Measurements from ENCODE around the gene CCL4. TPM values are rescaled to one million over a fixed set of nuclear protein-coding genes. Genes with fewer than 3 reads are reported as not detected.
"Not testable (repeated sequence)": the region's sequence is repeated elsewhere in the genome, so short reads cannot be mapped to it uniquely, and the experiment has no call there.

CCL4 gene
- total RNA-seq, 1 donor from 2014 or later = not detected

DNA sequence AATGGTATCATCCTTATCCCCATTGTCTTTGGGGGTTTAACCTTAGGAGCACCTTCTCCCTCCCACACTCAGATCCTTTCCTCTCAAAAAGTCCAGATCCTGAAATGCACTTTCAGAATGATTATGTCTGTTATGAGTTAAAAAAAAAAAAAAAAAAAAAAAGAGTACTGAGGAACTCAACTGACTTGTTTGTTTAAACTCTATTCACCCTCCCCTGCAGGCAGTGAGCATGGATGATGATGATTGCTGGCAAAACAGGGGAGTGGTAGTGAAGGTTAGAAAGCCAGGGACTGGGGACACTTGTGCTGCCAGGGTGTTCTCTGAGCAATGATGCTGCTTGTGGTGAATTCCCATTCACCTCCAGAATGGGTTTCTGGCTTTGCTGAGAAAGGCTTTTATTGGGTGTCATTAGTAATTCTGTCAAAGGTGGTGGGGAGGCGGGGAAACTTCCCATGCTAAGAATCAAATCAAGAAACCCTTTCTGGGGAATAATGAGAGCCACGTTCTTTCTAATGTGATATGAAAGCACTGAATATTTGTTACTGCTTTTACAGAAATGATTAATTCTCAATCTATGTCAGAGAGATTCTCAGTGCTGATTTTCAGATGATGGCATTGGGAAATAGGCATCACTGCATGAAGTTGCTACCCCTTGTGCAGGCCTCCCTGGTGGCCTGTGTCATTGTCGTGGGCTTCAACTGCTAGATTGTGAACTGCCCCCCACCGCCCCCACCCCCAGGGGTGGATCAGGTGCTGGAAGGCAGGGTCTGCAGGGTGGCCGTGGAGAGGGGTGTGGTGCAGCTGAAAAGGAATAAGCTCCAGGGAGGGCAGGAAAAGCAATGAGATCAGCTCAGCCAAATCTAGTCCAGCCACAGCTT is 14.1 kb downstream of the CCL4 start:
- DNase-seq (ENCODE audit: low read depth in 2 of 2) = no peak

DNA sequence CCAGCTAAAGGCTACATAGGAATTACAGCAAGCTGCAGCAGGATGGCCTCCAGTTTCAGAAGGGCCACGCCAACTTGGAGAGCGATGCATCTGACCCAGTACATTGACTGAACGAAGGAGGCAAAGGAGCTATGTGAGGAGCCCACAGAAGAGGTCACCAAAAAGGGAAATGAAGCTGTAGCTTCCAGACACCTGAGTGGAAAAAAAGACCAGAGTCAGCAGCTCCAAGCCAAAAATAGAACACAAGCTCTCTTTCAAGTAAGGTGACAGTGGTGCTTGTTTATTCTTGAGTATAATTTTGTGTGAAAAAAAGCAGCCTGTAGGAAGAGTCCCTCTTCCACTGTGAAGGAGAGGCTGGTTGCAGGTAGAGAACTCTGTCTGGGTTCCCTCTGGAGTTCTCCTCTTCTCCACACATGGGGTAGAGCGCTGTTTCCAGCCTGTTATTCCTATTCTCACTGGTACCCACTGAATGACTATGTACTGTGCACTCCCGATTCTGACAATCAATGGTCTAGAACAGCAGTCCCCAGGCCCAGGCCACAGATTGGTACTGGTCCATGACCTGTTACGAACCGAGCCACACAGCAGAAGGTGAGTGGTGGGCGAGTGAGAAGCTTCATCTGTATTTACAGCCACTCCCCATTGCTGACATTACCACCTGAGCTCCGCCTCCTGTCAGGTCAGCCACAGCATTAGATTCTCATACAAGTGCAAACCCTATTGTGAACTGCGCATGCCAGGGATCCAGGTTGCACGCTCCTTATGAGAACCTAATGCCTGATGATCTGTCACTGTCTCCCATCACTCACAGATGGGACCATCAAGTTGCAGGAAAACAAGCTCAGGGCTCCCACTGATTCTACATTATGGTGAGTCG is 15.1 kb downstream of the CCL4 start:
- DNase-seq (ENCODE audit: low read depth in 2 of 2) = no peak

DNA sequence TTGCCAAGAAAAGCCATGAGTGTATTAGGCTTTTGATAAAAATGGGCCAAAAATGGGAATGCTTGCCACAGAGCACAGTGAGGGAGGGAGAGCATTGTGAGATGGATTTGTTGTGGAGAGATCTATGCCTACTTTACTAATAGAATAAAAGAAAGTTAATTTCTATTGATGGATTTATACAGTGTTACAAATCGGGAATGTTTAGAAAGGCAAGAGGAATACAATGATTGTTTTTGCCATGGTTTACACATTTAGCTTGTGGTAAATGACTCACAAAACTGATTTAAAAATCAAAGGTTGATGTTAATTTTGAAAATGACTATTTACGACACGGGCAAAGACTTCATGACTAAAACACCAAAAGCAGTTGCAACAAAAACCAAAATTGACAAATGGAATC is 16.6 kb downstream of the CCL4 start:
- DNase-seq (ENCODE audit: low read depth in 2 of 2) = no peak

DNA sequence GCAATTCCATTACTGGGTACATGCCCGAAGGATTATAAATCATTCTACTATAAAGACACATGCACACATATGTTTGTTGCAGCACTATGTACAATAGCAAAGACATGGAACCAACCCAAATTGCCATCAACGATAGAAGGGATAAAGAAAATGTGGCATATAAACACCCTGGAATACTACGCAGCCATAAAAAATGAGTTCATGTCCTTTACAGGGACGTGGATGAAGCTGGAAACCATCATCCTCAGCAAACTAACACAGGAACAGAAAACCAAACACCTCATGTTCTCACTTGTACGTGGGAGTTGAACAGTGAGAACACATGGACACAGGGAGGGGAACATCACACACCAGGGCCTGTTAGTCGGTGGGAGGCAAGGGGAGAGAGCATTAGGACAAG is 17.5 kb downstream of the CCL4 start:
- not testable (repeated sequence) for DNase-seq (ENCODE audit: low read depth in 2 of 2)

DNA sequence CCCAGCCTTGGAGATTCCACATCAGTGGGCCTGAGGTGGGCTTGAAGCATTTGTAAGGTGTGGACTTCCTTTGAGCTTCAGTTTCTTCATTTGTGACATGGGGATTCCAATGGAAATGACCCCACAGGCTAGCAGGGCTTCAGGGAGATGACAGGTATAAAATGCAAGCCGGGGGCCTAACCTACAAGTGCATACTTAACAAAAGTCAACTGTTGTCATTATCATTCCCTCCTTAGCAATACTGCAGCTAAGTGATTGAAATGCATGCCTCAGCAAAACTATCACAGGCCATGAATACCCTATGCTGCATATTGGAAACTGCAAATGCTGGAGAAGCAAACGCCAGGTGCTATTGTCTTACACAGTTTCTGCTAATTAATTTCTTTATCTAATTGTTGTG is 19.8 kb downstream of the CCL4 start:
- no peak for DNase-seq (ENCODE audit: low read depth in 2 of 2)

DNA sequence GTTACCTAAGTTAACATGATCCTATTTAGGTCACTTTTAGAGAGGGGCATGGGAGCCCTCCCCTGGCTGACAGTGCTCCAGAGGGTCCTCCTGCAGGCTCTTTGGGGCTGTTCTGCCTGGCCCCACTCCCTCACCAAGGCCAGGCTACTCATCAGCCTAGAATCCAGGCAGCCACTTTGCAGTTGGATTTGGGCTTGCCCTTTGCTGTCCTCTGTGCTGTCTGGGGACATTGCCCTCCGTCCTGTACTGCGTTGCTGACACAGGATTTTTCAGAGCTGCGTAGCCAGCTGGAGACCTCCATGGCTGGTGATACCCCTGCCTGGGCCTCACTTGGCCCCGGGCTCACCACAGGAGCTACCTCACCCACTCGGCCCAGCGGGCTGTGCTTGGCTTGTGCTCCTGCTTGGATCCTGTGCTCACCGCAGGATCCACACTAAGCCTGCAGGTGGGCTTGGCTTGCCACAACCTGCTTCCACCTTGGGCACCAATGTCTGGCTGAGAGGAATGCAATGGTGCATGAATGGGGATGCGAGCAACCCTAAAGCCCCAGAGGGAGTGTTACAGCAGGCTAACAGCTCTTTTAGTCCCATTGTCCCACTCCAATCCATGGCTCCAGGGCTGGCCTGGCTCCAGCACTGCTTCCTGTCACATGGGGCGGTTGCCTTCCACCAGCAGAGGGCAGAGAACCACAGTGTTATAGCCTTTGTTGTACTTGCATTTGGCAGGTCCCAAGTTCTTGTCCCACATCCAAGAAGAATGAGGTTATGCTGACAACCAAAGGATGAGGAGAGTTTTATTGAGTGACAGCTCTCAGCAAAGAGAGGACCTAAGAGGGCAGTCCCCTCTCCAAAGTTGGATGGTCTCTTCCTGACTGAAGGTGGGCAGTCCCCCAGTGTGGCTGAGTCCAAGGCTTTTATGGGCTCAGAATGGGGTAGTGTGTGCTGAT is 21.5 kb downstream of the CCL4 start:
- no peak for DNase-seq (ENCODE audit: low read depth in 2 of 2)

DNA sequence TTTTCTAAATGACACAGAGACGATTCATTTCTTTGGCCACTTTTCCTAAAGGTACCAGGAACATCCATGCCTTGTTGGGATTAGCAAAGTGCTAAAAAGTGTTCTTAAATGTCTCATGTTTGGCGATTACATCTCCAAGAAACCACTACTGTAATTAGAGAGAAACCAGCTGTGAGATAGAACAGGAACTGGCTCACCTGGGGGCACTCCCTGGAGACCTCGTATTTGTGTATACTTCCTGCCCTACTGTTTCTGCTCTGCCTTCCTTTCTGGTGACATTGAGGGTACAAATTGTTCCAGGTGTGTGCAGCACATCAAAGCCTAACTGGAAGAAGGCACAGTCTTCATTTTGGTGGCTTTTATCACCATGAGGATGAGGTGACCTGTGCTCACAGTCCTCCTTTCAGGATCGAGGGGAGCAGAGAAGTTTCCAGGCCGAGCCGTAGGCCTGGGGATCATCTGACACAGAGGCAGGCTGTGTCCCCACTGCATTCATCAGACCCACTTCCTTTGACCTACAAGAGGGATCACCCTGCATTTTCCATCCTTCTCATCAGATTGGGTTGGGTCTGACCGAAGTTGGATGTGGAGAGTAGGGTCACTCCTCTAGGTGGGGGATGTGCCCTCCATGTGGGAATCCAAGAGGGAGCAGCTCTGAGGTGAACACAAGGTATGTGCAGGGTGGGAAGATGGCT is 23.7 kb downstream of the CCL4 start:
- DNase-seq (ENCODE audit: low read depth in 2 of 2) = no peak

DNA sequence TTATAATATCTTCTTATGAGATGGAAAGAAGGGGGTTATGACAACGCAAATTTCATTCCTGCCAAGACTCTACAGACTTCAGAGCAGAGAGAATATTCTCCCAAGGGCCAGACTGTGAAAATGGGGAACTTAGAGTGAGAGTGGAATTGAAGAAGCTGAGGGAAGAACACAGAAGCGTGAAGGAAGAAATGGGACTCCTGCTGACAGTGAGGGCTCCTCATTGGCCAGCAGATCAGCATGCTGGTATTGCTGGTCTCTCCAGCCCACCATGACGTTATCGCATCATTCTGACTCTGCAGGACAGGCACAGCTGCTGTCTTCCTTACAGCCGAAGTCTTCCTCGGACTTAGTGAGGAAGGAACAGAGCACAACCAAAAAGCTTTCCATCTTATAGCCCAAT is 24.3 kb downstream of the CCL4 start:
- no peak for DNase-seq (ENCODE audit: low read depth in 2 of 2)

DNA sequence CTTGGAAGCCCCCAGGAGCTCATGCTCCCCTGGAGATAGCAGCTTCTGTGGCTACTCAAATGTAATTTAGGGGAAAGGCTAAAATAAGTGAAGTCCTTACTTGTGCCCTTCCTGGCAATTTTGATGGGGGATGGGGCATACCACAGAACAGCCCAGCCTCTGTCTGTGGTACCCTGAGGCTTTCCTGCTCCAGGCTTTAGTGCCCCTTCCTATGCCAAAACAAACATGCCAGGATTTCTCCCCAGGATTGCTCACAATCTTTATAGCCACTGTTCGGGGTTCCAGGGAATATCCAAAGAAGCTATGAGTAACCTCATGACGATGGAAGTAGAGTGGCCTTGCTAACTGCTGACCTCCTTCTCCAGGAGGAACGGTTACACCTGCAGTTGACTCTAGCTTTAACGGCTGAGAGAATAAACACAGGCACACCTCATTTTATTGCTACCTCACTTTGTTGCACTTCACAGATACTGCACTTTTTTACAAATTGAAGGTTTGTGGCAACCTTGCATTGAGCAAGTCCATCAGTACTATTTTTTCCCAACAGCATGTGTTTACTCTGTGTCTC is 24.9 kb downstream of the CCL4 start:
- no peak for DNase-seq (ENCODE audit: low read depth in 2 of 2)

DNA sequence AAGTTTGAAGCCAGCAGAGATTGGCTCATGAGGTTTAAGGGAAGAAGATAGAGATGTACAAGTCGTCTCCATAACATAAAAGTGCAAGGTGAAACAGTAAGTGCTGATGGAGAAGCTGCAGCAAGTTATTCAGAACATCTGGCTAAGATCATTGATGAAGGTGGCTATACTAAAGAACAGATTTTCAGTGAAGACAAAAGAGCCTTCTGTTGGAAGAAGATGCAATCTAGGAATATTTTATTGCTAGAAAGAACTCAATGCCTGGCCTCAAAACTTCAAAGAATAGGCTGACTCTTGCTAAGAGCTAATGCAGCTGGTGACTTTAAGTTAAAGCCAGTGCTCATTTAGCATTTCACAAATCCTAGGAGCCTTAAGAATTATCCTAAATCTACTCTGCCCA is 26.0 kb downstream of the CCL4 start:
- no peak for DNase-seq (ENCODE audit: low read depth in 2 of 2)

DNA sequence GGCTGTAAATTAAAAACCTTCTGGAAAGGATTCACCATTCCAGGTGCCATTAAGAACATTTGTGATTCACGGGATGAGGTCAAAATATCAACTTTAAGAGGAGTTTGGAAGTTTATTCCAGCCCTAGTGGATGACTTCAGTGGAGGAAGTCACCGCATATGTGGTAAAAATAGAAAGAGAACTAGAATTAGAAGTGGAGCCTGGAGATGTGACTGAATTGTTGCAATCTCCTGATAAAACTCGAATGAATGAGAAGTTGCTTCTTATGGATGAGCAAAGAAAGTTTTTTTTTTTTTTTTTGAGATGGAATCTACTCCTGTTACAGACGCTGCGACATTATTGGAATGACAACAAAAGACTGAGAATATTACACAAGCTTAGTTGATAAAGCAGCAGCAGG is 26.7 kb downstream of the CCL4 start:
- DNase-seq (ENCODE audit: low read depth in 2 of 2) = no peak

DNA sequence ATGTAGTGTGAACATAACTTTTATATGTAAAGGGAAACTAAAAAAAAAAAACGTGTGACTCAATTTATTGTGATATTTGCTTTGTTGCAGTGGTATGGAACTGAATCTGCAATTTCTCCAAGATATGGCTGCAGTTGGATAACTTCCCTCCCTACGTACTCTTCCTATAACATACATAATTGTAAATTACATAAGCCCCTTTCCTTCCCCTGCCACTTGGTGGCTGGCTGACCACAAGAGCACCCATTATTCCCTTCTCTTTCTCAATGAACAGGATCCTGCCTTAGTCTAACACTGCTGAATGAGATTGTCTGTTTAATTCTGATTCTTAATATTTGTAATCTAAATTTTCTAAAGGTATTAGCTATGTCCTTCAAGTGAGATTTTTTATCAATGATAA is 27.8 kb downstream of the CCL4 start:
- DNase-seq (ENCODE audit: low read depth in 2 of 2) = no peak

DNA sequence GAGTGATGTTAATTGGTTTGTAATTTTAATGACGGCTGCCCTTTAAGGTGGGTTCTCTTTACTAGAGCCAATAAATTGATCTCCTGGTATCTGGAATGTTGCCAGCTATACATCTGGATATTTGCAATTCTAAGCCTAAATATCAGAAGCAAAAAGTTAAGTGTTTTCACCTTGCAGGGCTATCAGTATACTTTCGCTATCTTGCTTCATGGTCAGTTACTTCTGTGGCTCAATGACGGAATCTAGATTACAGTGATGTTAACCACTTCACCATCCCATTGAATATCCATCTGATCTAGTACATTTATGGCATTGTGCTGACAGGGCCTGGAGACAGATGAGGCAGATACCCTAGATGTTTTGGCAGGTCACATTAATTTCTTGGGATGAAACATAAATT is 28.3 kb downstream of the CCL4 start:
- no peak for DNase-seq (ENCODE audit: low read depth in 2 of 2)

DNA sequence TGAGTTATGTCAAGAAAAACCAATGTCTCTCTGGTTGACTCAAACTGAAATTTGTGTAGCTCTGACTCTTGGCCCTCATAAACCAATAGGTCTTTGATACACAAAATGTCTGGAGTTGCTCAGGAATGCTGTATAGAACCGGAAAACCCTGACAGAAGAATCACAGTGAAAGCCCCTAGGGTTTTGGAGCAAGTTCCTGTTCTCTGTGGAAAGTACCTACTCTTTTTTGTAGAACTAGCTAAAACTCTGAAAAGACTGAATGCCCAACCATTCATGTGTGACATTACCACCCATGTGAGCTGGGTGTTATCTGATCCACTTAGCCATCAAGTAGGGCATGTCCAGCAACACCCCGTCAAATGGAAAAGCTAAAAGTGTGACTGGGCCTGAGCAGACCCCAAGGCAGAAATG is 28.8 kb downstream of the CCL4 start:
- no peak for DNase-seq (ENCODE audit: low read depth in 2 of 2)

DNA sequence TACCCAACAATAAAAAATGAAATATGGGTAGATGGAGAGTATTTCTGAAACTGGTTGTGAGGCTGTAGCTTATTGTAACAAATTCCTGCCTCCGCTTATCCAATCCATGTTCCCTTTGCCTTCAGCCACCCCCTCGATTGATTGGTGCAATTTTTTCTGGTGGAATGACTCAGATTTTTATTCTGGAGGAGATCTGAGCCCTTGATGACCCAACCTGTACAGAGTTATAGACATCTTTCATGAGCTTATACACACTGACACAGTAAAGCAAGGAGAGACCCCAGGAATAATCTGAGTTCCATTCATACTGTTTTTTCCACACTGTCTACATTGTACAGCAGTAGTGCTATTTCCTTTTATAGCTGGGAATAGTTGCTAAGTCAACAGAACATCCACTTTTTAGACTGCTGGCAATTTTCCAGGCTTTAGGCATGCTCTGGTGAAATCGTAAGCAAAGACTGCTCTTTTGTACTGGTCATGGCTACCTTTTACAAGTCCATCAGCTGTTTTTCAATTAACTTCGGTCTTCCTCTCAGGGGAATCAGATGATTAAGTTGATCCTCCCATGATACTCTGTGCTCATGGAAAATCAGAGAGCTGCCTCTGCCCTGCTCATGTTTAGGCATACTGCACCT is 30.1 kb downstream of the CCL4 start:
- DNase-seq (ENCODE audit: low read depth in 2 of 2) = peak; percentile 41 to 76

DNA sequence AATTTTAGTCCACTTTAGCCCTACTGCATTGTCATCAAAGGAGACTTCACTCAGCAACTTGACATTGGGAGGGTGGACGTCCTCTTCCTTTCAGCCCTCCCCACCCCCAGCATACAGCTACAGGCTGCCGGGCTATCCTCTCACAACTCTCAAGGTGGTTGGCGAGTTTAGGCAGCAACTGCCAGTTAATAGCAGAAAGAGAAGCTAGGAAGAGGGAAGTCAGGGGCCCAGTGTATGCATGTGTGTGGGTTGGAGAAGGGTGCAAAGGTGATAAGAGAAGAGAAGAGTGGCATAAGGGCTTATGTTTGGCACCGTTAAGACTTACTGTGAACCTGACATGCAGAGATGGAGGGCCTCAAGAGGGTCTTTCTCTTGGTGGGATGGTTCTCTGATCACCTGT is 31.8 kb downstream of the CCL4 start:
- DNase-seq (ENCODE audit: low read depth in 2 of 2) = no peak

DNA sequence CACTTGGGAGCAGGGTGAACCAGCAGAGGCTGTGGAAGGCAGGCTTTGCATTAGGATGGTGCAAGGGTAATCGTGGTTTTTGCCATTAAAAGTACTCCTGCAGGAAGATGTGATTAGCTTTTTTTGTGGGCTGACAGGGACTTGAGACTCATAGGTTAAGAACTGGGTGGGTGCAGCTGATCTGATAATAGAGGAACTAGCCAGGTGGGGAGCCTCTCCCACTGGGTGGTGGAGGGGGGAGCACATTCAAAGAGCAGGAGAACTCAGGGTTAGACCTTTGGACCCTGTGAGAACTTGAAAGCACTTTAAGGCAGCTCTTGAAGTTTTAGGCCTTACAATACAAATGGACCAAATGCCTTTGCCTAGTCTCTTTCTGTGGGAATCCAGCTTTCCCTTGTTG is 32.4 kb downstream of the CCL4 start:
- DNase-seq (ENCODE audit: low read depth in 2 of 2) = no peak

DNA sequence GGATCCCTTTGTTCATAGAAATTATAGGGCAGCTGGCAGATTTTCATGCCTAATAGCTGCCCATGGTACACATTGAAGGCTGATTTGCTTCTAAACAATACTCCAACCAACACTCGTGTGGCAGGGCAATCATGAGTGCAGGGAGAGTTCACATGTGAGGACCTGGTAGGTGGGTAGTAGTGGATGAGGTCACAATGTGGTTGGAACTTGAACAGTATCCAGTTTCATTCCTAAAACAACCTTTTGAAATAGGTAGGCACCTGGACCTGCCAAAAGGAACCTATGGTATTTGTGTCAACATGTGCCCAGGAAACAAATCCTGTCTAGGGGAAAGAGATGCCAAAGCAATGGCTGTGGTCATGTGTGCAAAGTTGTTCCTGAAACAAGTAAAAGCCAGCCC is 32.8 kb downstream of the CCL4 start:
- DNase-seq (ENCODE audit: low read depth in 2 of 2) = no peak

DNA sequence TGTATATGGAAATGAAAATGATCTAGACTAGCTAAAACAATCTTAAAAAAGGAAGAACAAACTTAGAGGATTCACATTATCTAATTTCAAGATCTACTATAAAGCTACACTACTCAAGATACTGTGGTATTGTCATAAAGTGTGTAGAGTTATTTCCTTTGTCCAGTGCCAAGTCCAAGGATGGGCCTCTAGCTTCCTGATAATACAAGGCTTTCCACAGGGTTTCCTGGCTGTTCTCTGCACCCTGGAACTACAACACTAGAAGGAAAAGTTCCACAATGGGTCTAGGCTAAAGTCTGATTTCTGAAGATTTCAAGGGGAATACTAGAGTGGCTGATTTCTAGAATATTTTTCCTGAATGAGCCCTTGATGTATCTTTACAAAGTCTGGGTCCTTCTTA is 38.6 kb downstream of the CCL4 start:
- DNase-seq (ENCODE audit: low read depth in 2 of 2) = no peak

DNA sequence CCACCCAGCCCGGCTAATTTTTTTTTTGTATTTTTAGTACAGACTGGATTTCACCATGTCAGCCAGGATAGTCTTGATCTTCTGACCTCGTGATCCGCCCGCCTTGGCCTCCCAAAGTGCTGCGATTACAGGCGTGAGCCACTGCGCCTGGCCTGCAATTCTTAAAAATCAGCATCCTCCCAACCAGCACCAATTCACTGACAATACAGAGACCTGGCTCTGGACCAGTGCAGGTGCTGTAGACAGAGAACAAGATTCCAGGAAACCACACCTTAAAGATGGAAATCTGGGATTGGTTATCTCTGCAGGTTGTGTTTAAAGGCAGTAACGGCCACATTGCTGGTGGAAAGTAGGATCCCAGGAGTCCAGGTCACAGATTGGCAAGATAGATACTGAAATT is 39.2 kb downstream of the CCL4 start:
- DNase-seq (ENCODE audit: low read depth in 2 of 2) = no peak
